HG03378 (cell line): Measurements from ENCODE around the gene FSCN2.

Experiments
- ATAC-seq: cut with Tn5 transposase; IDR thresholded peaks from one replicate; pipeline ENCODE4 v1.9.1; 2021; ENCODE audit warnings: mild to moderate bottlenecking, moderate library complexity; ENCODE audit not compliant: unreplicated experiment

The FSCN2 gene

DNA sequence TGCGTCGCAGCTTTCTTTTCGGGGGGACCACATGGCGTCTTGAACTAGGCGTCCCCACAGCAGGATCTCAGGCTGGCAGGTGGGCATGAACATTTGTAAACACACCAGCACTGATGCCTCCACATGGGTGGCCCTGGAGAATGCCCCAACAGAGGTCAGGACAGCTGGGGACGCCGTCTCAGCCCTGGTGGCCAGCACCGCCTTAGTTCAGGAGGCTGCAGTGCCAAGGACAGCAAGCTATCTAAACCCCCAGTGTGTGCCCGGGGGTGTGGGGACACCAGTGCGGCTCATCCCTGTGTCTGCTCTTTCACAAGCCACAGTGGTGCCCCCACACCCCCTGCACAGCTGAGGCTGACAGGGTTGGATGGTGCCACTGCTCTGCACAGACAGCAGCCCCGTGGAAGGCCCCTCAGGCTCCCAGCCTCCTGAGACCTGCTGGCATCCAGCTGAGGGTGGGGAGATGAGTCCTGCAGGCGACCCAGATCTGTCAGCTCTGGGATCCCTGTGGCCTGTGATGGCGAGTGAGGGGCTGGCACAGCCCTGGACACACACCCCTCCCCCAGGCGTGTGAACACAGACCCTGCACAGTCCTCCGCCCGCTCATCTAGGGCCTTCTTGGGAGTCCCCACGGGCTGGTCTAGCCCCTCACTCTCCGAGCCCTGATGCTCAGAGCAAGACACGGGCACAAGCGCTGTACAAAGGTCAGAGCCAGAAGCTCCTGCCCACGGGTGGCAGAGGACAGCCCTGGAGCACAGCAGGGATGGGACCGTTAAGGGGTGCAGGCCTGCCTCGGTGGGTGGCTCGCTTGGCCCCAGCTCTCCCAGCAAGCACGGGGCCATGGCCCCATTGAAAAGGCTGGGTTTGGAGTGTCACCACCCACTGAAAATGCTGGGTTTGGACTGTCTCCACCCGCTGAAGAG lies 10.7 kb downstream of the FSCN2 start:
- no peak for ATAC-seq

GRCh38 chr17:81539571-81539900 lies 11.4 kb downstream of the FSCN2 start:
- ATAC-seq: no peak

GRCh38 chr17:81539961-81540675 lies 11.9 kb downstream of the FSCN2 start:
- no peak for ATAC-seq

DNA sequence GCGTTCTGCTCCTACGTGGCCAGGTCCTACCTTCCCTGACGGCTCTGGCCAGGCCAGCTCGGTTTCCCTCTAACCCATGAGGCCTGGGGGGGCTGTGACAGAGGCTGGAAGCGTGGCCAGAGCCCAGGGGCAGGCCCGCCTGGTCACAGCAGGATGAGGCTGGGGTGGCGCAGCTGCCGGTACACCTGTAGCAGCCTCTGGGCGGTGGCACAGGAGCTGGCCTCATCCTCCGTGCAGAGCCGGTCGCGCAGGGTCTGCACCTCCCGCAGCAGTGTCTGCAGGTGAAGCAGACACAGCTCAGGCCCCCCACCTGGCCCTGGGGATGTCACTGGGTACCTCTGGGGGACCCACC lies 12.5 kb downstream of the FSCN2 start:
- no peak for ATAC-seq

- no peak for ATAC-seq
Observed at GRCh38 chr17:81541123-81541522, 12.9 kb downstream of the FSCN2 start.

DNA sequence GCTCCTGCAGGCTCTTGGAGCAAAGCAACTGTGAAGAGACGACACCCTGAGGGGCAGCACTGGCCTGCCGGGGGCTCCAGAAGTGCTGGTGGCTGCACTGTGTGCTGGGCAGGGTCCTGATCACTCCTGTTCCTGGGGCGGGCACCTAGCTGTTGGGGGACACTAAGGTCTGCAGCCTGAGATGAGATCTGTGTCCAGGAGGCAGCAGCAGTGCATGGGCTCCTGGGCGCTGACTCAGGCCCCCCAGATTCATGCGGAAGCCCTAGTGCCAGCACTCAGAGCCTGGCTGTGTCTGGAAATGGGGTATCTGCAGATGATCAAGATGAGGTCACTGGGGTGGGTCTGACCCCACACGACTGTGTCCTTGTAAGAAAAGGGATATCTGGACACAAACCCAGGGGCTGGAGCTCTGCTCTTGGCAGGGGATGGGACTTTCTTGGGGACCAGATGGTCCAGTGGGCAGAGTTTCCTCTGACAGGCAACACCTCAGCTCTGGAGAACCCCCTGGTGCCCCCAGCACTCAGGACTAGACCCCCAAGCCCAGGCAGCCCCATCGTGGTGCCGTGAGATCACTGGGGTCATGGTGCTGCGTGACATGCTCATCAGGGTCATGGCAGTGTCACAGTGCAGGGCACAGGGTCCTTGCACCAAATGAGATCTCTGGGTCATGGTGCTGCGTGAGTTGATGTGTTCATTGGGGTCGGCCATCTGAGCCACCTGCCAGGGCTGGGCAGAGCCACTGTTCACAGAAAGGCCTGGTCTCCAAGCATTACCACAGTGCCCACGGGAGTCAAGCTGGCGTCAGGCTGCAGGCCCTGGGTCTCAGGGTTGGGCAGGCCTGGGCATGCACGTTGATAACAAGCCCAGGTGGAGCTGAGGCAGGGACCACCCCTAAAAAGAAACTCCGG lies 14.5 kb downstream of the FSCN2 start:
- no peak for ATAC-seq

- no peak for ATAC-seq
Observed at GRCh38 chr17:81543339-81543675, 15.1 kb downstream of the FSCN2 start.

GRCh38 chr17:81543756-81544155 lies 15.6 kb downstream of the FSCN2 start:
- no peak for ATAC-seq

DNA sequence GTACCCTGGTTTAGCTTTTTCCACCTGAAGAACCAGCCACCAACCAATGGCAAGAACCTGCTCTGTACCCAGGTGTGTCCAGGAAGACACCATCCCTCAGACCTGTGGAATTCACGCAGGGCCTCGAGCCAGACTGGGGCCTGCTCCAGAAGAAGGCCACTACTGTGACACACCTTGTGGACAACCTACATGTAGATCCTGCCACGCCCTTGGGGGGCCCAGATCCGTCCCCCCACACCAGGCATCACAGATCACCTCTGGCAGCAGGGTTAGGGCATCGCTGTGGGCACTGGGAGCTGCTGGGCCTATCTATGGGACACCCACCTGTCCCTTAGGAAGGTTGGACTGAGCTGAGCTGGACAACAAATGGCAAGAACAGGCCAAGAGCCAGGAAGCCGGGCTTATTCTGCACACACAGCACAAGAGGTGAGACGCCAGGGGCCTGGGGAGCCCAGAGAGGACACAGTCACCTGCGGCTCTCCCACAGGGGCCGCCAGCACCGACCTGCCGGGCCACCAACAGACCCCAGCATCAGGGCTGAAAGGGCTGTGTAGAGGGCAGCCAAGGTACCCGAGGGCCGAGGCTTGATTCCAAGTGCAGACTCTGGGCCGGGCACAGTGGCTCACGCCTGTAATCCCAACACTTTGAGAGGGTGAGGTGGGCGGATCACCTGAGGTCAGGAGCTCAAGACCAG lies 16.3 kb downstream of the FSCN2 start:
- ATAC-seq: no peak

- ATAC-seq: no peak
Observed at GRCh38 chr17:81545160-81545949, 17.2 kb downstream of the FSCN2 start.

GRCh38 chr17:81546906-81547613 lies 18.9 kb downstream of the FSCN2 start:
- ATAC-seq: no peak

- ATAC-seq: no peak
Observed at GRCh38 chr17:81547614-81547982, 19.4 kb downstream of the FSCN2 start.

DNA sequence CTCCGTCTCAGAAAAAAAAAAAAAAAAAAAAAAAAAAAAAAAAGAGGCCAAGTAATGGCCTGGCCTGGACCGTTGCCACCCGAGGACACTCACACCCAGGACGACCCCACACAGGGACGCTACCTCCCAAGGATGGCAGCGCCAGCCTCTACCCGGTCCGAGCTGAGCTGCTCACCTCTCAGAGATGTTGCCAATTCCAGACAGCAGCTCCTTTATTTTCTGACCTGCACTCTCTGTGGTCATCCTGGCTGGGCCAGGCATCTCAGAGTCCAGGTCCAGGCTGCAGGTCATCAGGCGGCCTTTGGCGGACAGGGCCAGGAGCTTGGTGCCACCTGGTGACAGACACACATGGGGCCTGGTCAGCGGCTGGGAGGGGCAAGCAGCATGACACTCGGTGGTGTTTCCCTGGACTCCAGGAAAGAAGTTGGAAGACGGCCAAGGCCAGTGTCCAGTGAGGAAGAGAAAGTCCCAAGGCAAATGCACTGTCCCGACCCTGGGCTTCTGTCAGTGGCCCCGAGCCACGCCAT lies 20.9 kb downstream of the FSCN2 start:
- no peak for ATAC-seq

DNA sequence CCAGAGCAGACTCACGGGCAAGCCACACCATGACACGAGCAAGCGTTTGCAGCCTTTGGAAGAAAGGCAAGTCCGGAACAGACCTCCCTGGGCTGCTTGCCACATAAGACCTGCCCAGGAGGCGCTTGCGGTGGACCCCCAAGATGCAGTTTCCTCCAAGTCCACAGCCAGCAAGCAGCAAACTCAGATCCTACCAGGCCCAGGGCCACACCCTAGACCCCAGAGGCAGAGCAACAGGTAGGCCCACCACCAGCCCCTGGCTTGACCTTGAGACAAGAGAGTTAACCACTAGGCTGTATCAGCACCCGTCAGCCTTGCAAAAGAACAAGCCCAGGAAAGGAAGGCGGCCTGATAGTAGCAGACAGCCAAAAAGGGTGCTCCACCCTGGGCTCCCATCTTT lies 21.6 kb downstream of the FSCN2 start:
- no peak for ATAC-seq

GRCh38 chr17:81550285-81550684 lies 22.1 kb downstream of the FSCN2 start:
- no peak for ATAC-seq

DNA sequence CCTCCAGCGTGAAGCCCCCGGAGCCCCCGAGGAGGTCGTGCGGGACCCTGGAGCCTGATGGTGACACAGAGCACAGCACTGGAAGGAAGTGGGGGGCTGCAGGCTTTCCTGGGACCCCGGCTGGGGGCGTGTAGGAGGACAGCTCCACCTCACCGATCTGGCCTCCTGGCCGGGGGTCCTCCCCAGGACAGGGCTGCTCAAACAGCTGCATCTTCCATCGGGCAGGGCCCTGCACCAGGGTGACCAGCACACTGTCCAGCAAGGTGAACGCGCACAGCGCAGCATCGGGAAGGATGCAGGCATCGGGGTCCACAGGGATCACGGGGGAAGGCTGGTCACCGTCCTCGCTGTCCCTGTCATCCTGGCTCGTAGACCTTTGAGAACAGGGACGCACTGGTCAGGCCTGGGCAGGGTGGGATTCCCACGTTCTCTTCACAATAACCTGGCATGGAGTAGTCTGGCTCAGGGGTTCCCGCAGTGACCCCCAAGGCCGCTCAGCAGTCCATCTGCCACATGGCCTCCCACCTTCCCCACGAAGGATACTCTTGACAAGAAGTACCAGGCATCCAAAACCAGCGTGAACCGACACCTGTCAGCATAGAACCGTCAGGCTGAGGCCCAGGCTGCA lies 22.8 kb downstream of the FSCN2 start:
- ATAC-seq: no peak

DNA sequence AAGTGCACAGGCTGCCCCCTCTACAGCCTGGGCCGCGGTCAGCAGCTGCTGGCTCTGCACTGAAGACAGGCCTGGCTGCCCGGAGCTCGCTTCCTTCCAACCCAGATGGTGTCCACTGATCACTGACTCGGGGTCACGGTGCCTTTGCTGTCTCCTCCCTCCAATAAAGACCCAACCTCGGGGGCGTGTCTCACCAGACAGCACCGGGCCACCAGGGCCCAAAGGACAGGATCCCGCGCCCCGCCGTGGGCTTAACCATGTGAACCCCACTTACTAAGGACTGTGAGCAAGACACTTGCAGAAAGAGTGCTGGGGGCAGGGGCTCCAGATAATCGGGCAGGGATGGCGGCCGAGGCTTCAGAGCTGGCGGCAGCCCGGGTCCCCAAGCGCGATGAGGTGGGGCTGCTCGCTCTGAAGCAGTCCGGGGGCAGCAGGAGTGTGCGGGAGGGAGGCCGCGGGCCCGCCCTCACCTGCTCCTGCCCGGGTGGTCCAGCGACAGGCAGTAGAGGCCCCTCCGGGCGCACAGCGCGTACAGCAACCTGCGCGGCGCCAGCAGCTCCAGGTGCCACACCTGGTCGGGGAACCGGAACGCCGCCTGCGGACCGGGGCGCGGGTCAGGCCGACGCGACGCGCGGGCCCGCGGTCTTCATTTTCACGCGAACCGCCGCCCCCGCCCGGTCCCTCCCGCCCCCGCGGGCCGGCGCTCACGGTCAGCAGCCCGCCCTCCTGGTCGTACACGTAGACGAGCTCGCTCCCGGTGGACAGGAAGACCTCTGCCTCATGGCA lies 23.5 kb downstream of the FSCN2 start:
- ATAC-seq: no peak
